ENCODE results near the gene HOXB2. TPM values are rescaled to one million over a fixed set of nuclear protein-coding genes. Genes with fewer than 3 reads are reported as not detected.

HOXB2 gene
- polyA plus RNA-seq, 2 of the 4 experiments (the other 2 are of a cell fraction) = 0.65 to 2.6 TPM

DNA sequence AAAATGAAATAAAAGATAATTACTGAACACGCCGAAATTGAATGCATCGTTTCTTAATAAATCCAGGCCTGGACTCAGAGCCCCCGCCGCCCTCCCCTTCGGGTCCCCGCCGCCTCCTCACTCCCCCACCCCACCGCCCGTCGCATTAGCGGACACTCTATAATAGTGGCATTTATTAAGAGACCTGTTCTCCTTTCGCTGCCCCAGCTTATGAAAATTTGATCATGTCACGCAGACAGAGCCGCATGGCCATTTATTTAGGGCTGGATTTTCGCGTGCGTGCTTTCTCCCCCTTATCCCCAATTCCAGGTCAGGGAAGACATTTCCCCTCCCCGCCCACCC is 6.3 kb upstream of the HOXB2 start:
- no peak for DNase-seq (ENCODE audit: low read depth in 1 of 2, low spot score in 1 of 2)
- FAIRE-seq = no peak
- Histone ChIP-seq H3K27ac (no peak overlapping the region), H3K4me2 (no peak overlapping the region), H3K4me3 (no peak overlapping the region), H3K4me1 (peaks cover 30% of the 10 kb centered on the region), H3K9me3 (no peaks in the 10 kb centered on the region)
- 91% methylated on average over 19 of the region's 19 CpGs for WGBS (ENCODE audit: missing lambda C conversion rate)
- TF ChIP-seq POLR2AphosphoS2 (conservative IDR thresholded peaks at IDR 0.05; ENCODE audit: low read length) = no peak
- no peak for ATAC-seq
- CTCF ChIA-PET = no interaction called here
- POLR2A ChIA-PET = no interaction called here

DNA sequence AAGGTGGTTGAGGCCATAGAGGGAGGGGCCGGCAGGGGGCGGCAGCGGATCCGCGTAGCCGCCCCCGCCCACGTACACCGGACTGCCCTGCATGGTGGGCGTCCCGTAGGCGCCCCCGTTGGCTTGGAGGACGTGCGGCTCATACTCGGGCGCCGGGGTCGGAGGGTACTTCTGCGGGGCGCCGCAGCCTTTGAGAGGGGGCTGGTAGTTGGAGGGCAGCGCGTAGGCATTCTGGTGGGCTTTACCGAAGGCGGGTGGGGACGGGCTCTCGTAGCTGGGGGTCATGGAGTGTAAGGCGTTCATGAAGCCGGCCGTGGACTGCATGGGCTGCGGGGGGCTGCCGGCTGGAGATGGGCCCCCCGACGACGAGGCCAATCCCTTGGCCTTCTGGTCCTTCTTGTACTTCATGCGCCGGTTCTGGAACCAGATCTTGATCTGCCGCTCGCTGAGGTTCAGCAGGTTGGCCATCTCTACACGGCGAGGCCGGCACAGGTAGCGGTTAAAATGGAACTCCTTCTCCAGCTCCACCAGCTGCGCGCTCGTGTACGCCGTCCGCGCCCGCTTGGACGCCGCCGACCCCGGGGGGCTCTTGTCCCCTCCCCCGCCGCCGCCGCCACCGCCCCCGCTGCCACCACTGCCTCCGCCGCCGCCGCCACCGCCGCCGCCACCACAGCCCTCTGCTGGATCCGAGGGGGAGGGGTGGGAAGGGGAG is 5.7 kb upstream of the HOXB2 start:
- CTCF ChIA-PET = no interaction called here
- POLR2A ChIA-PET = no interaction called here
- FAIRE-seq (no peak), ATAC-seq (no peak), DNase-seq (ENCODE audit: low read depth in 1 of 2, low spot score in 1 of 2) (no peak)
- TF ChIP-seq FOXS1 (CRISPR knock-in tag; IDR thresholded peaks at IDR 0.05) = no peak
- TF ChIP-seq, protein P1, sequence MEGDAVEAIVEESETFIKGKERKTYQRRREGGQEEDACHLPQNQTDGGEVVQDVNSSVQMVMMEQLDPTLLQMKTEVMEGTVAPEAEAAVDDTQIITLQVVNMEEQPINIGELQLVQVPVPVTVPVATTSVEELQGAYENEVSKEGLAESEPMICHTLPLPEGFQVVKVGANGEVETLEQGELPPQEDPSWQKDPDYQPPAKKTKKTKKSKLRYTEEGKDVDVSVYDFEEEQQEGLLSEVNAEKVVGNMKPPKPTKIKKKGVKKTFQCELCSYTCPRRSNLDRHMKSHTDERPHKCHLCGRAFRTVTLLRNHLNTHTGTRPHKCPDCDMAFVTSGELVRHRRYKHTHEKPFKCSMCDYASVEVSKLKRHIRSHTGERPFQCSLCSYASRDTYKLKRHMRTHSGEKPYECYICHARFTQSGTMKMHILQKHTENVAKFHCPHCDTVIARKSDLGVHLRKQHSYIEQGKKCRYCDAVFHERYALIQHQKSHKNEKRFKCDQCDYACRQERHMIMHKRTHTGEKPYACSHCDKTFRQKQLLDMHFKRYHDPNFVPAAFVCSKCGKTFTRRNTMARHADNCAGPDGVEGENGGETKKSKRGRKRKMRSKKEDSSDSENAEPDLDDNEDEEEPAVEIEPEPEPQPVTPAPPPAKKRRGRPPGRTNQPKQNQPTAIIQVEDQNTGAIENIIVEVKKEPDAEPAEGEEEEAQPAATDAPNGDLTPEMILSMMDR (IDR thresholded peaks at IDR 0.05) = 0 out of 3 replicates have a peak, but pooled peaks have one; percentile 7
- no peak overlapping the region for H3K27ac ChIP-seq
- H3K4me1 ChIP-seq = peaks cover 26% of the 10 kb centered on the region
- no peaks in the 10 kb centered on the region for H3K9me3 ChIP-seq
- no peak overlapping the region for H3K4me3 ChIP-seq
- H3K4me2 ChIP-seq = no peak overlapping the region
- 94% methylated on average over 69 of the region's 70 CpGs for WGBS (ENCODE audit: missing lambda C conversion rate)

DNA sequence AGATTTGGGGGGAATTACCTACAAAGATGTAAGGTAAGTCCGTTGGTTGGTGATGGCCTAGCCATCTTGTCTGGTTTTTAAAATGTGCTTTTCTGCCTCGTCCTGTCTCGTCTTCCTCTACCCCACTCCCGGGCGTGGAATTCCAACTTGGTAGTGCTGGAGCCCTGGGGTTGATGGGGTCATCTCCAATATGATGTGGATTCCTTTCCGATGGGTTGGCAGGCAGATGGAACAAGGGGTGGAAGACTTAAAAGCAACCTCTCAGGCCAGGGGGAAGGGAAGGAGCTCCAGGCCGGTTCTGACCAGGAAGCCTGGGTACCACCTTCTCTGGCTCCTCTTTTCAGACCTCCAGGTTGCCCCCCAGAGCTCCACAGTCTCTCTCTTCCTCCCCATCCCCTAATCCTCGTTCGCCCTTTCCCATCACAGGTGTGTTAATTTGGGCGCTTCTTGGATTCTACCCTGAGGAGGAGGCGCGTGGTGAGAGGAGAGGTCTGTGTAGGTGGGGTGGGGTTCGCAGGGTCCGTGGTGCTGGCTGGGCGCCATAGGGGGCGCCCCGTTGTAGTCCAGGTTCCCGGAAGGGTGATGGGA is 5.1 kb upstream of the HOXB2 start:
- Histone ChIP-seq H3K4me2 (no peak overlapping the region), H3K4me1 (peaks cover 26% of the 10 kb centered on the region), H3K9me3 (no peaks in the 10 kb centered on the region), H3K27ac (no peak overlapping the region), H3K4me3 (no peak overlapping the region)
- no peak for TF ChIP-seq POLR2A (IDR thresholded peaks at IDR 0.05; ENCODE audit: low read length)
- no peak for TF ChIP-seq CBX2 (IDR thresholded peaks at IDR 0.05; ENCODE audit: borderline replicate concordance, low read depth)
- TF ChIP-seq CHD4 (IDR thresholded peaks at IDR 0.05; ENCODE audit: borderline replicate concordance) = no peak
- TF ChIP-seq JUNB (IDR thresholded peaks at IDR 0.05) = no peak
- TF ChIP-seq ZFP36 (IDR thresholded peaks at IDR 0.05; ENCODE audit: borderline replicate concordance, partially characterized antibody) = no peak
- TF ChIP-seq HEYL (CRISPR knock-in tag; IDR thresholded peaks at IDR 0.05) = no peak
- TF ChIP-seq JUN (IDR thresholded peaks at IDR 0.05) = no peak
- no peak for TF ChIP-seq RFX5 (IDR thresholded peaks at IDR 0.05)
- TF ChIP-seq EHMT2 (IDR thresholded peaks at IDR 0.05; ENCODE audit: low read depth) = no peak
- TF ChIP-seq SREBF2 (IDR thresholded peaks at IDR 0.05) = no peak
- TF ChIP-seq FOXS1 (CRISPR knock-in tag; IDR thresholded peaks at IDR 0.05) = no peak
- TF ChIP-seq, protein P2, sequence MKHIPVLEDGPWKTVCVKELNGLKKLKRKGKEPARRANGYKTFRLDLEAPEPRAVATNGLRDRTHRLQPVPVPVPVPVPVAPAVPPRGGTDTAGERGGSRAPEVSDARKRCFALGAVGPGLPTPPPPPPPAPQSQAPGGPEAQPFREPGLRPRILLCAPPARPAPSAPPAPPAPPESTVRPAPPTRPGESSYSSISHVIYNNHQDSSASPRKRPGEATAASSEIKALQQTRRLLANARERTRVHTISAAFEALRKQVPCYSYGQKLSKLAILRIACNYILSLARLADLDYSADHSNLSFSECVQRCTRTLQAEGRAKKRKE (CRISPR knock-in tag; IDR thresholded peaks at IDR 0.05; ENCODE audit: low read depth) = no peak
- no peak for TF ChIP-seq RCOR1 (IDR thresholded peaks at IDR 0.05; ENCODE audit: low read depth, low read length)
- no peak for TF ChIP-seq EHF (CRISPR knock-in tag; IDR thresholded peaks at IDR 0.05)
- no peak for TF ChIP-seq KDM1A (IDR thresholded peaks at IDR 0.05; ENCODE audit: low read depth)
- no peak for TF ChIP-seq NPAS2 (CRISPR knock-in tag; IDR thresholded peaks at IDR 0.05; ENCODE audit: borderline replicate concordance)
- TF ChIP-seq RAD21 (conservative IDR thresholded peaks at IDR 0.05 in 1 of 2, IDR thresholded peaks at IDR 0.05 in 1 of 2) = no peak
- TF ChIP-seq MAZ (IDR thresholded peaks at IDR 0.05; ENCODE audit: borderline replicate concordance, low read depth, low read length) = no peak
- TF ChIP-seq MYC (IDR thresholded peaks at IDR 0.05; ENCODE audit: borderline replicate concordance, low read length) = no peak
- no peak for ATAC-seq
- ChIA-PET CTCF (interaction anchor here (1.1 kb wide), 1 partner anchor 57 kb away, joined by 4 read pairs; no protein-coding TSS in a partner anchor), POLR2A (no interaction called here)
- FAIRE-seq = no peak
- 89% methylated on average over 18 of the region's 18 CpGs for WGBS (ENCODE audit: missing lambda C conversion rate)
- no peak for DNase-seq (ENCODE audit: low read depth in 1 of 2, low spot score in 1 of 2)

Data from A549 (cell line).